Measurements from ENCODE around the gene RMND1.
"Not testable (repeated sequence)": the region's sequence is repeated elsewhere in the genome, so short reads cannot be mapped to it uniquely, and the experiment has no call there.

The RMND1 gene

GRCh38 chr6:151451950-151452749 is at the start of gene RMND1:
Gene RMND1, minus strand, starts transcription at chr6:151452126. Its CDS starts 6,315 bp downstream, at chr6:151445811.
- peak; percentile 98 for DNase-seq

- DNase-seq = no peak
Measured at GRCh38 chr6:151499551-151499950, 47.6 kb upstream of the RMND1 start.

GRCh38 chr6:151498327-151498726 is 46.4 kb upstream of the RMND1 start:
- no peak for DNase-seq

- no peak for DNase-seq
Measured at GRCh38 chr6:151497905-151498304, 46.0 kb upstream of the RMND1 start.

GRCh38 chr6:151495380-151495779 is 43.5 kb upstream of the RMND1 start:
- DNase-seq = no peak

- no peak for DNase-seq
Measured at GRCh38 chr6:151494936-151495320, 43.0 kb upstream of the RMND1 start.

- peak; percentile 28 for DNase-seq
Measured at GRCh38 chr6:151494235-151494935, 42.5 kb upstream of the RMND1 start.

GRCh38 chr6:151493804-151494234 is 41.9 kb upstream of the RMND1 start, which contains the start of gene CCDC170:
Gene CCDC170, plus strand, starts transcription at chr6:151494017. Its CDS starts 112 bp downstream, at chr6:151494129.
- DNase-seq = no peak

GRCh38 chr6:151493161-151493803 is 41.4 kb upstream of the RMND1 start:
- no peak for DNase-seq

GRCh38 chr6:151490996-151491395 is 39.1 kb upstream of the RMND1 start:
- no peak for DNase-seq

GRCh38 chr6:151488226-151488625 is 36.3 kb upstream of the RMND1 start:
- DNase-seq = no peak

GRCh38 chr6:151483994-151484393 is 32.1 kb upstream of the RMND1 start:
- DNase-seq = no peak

- no peak for DNase-seq
Measured at GRCh38 chr6:151482290-151482689, 30.4 kb upstream of the RMND1 start.

- DNase-seq = no peak
Measured at GRCh38 chr6:151481786-151482185, 29.9 kb upstream of the RMND1 start.

- DNase-seq = no peak
Measured at GRCh38 chr6:151478670-151479069, 26.7 kb upstream of the RMND1 start.

- no peak for DNase-seq
Measured at GRCh38 chr6:151477726-151478125, 25.8 kb upstream of the RMND1 start.

GRCh38 chr6:151475653-151476523 is 24.0 kb upstream of the RMND1 start:
- no peak for DNase-seq

- DNase-seq = no peak
Measured at GRCh38 chr6:151464702-151465101, 12.8 kb upstream of the RMND1 start.

GRCh38 chr6:151461673-151462072 is 9.7 kb upstream of the RMND1 start:
- no peak for DNase-seq

- not testable (repeated sequence) for DNase-seq
Measured at GRCh38 chr6:151455751-151456398, 3.9 kb upstream of the RMND1 start.

- no peak for DNase-seq
Measured at GRCh38 chr6:151452750-151453427, 963 bp upstream of the RMND1 start.

All from GOT3 (cell line).